GM23338 (cell line): ENCODE data around the gene AKIRIN1. TPM values are rescaled to one million over a fixed set of nuclear protein-coding genes. Genes with fewer than 3 reads are reported as not detected.
A peak's percentile ranks its signal among the peaks of the same experiment; 100 is the strongest.

Source experiments
- ATAC-seq: fragments of 200-7000 bp; cut with Tn5 transposase; 3 replicates; pipeline ENCODE4 v1.9.1; 2020
- DNase-seq: peaks from one replicate; pipeline ENCODE4 v3.0.0-alpha.2; 2015; ENCODE audit warnings: low spot score
- H2AFZ ChIP-seq: fragments of 200-600 bp; sonication (generic); 2 replicates; pipeline ENCODE4 v1.8.0; 2016; ENCODE audit warnings: antibody characterized with exemption, mild to moderate bottlenecking, moderate library complexity
- H3F3A ChIP-seq: fragments of 200-600 bp; sonication (generic); replicated peaks from 2 replicates; pipeline ENCODE4 v1.8.0; 2017; ENCODE audit warnings: antibody characterized with exemption, mixed run types, low read depth
- H3K27ac ChIP-seq: fragments of 200-600 bp; sonication (generic); 2 replicates; pipeline ENCODE4 v1.6.1; 2016; ENCODE audit warnings: low read depth
- H3K27me3 ChIP-seq: fragments of 200-600 bp; sonication (generic); 2 replicates; pipeline ENCODE4 v1.8.0; 2016; ENCODE audit warnings: mild to moderate bottlenecking, mixed run types, moderate library complexity; ENCODE audit not compliant: insufficient read depth
- H3K36me3 ChIP-seq: fragments of 200-600 bp; sonication (generic); 2 replicates; pipeline ENCODE4 v1.8.0; 2016; ENCODE audit warnings: mild to moderate bottlenecking; ENCODE audit not compliant: insufficient read depth
- H3K4me1 ChIP-seq: fragments of 200-600 bp; sonication (generic); 2 replicates; pipeline ENCODE4 v1.8.0; 2016; ENCODE audit warnings: mild to moderate bottlenecking, moderate library complexity; ENCODE audit not compliant: insufficient read depth
- H3K4me2 ChIP-seq: fragments of 200-600 bp; sonication (generic); 2 replicates; pipeline ENCODE4 v1.7.1; 2017; ENCODE audit warnings: mixed run types
- H3K4me3 ChIP-seq: fragments of 200-600 bp; sonication (generic); 2 replicates; pipeline ENCODE4 v1.6.1; 2016; ENCODE audit warnings: mixed run types
- H3K79me2 ChIP-seq: fragments of 200-600 bp; sonication (generic); replicated peaks from 2 replicates; pipeline ENCODE4 v1.8.0; 2017; ENCODE audit warnings: mild to moderate bottlenecking; ENCODE audit not compliant: insufficient read depth
- H3K9me2 ChIP-seq: fragments of 200-600 bp; sonication (generic); 2 replicates; pipeline ENCODE4 v1.8.0; 2017; ENCODE audit not compliant: insufficient read depth
- H4K20me1 ChIP-seq: fragments of 200-600 bp; sonication (generic); replicated peaks from 2 replicates; pipeline ENCODE4 v1.8.0; 2017; ENCODE audit warnings: mild to moderate bottlenecking; ENCODE audit not compliant: insufficient read depth
- H3K27ac Mint-ChIP-seq: 2 replicates; pipeline ENCODE4 v1.8.0; 2020; ENCODE audit warnings: inconsistent platforms, mild to moderate bottlenecking, moderate library complexity, mixed read lengths
- H3K27me3 Mint-ChIP-seq: 3 replicates; pipeline ENCODE4 v1.8.0; 2022; ENCODE audit warnings: low read depth, mild to moderate bottlenecking, moderate library complexity, mixed read lengths, inconsistent platforms; ENCODE audit not compliant: insufficient read depth, poor library complexity
- H3K36me3 Mint-ChIP-seq: 3 replicates; pipeline ENCODE4 v1.8.0; 2021; ENCODE audit warnings: low read depth, mild to moderate bottlenecking, inconsistent platforms, moderate library complexity, mixed read lengths
- H3K4me1 Mint-ChIP-seq: 3 replicates; pipeline ENCODE4 v1.8.0; 2020; ENCODE audit warnings: mild to moderate bottlenecking, inconsistent platforms, mixed read lengths
- H3K4me3 Mint-ChIP-seq: 3 replicates; pipeline ENCODE4 v1.8.0; 2021; ENCODE audit warnings: moderate library complexity, mild to moderate bottlenecking, inconsistent platforms, mixed read lengths
- H3K9me3 Mint-ChIP-seq: 3 replicates; pipeline ENCODE4 v1.8.0; 2020; ENCODE audit warnings: moderate library complexity, mild to moderate bottlenecking, inconsistent platforms, mixed read lengths
- CREB1 ChIP-seq: fragments of 250-450 bp; sonication (Bioruptor Pico); IDR thresholded peaks from 2 replicates; pipeline ENCODE4 v1.5.0; 2020; ENCODE audit warnings: low read depth, mild to moderate bottlenecking, moderate library complexity
- CTCF ChIP-seq, 2 experiments: fragments of 200-600 bp in 1 of 2; sonication (generic) in 1 of 2; conservative IDR thresholded peaks; 2 replicates each; pipeline versions ENCODE4 v1.5.1 to v1.6.1; 2016 to 2017; ENCODE audit warnings: antibody characterized with exemption in 2 of 2, low read depth in 2 of 2, mild to moderate bottlenecking in 2 of 2, moderate library complexity in 1 of 2
- EZH2phosphoT487 ChIP-seq: fragments of 200-600 bp; sonication (generic); IDR thresholded peaks from one replicate; pipeline ENCODE4 v1.8.1; 2018; ENCODE audit warnings: antibody characterized with exemption; ENCODE audit not compliant: unreplicated experiment
- NANOG ChIP-seq: IDR thresholded peaks from 2 replicates; pipeline ENCODE4 v1.6.1; 2016; ENCODE audit warnings: antibody characterized with exemption, borderline replicate concordance
- POLR2AphosphoS5 ChIP-seq: IDR thresholded peaks from 2 replicates; pipeline ENCODE4 v1.6.1; 2016; ENCODE audit warnings: antibody characterized with exemption, low read depth
- STAT1 ChIP-seq: IDR thresholded peaks from one replicate; pipeline ENCODE4 v1.6.1; 2016; ENCODE audit warnings: antibody characterized with exemption; ENCODE audit not compliant: unreplicated experiment
- ZNF114 ChIP-seq: fragments of 250-450 bp; sonication (Bioruptor Pico); IDR thresholded peaks from 2 replicates; pipeline ENCODE4 v1.5.0; 2020; ENCODE audit warnings: mild to moderate bottlenecking, moderate library complexity
- ZNF331 ChIP-seq: fragments of 250-450 bp; sonication (Bioruptor Pico); IDR thresholded peaks from 2 replicates; pipeline ENCODE4 v1.5.0; 2020; ENCODE audit warnings: low read depth, mild to moderate bottlenecking, moderate library complexity
- ZNF462 ChIP-seq: fragments of 250-450 bp; sonication (Bioruptor Pico); IDR thresholded peaks from 2 replicates; pipeline ENCODE4 v1.5.0; 2020; ENCODE audit warnings: mild to moderate bottlenecking, moderate library complexity
- polyA plus RNA-seq: library from polyadenylated mRNA; unstranded; fragments of >200 nt; fragmentation: Nextera tagmentation; extraction: Ambion mirVana; gene quantifications from 2 replicates; pipeline ENCODE4 v1.2.1, GENCODE V29; 2016
- total RNA-seq: library from RNA; depleted of rRNA; stranded (reverse); fragments of >200 nt; shearing (Covaris generic); gene quantifications from 2 replicates; pipeline ENCODE4 v1.2.3, GENCODE V29; 2014
- TF ChIP-seq, protein P1 (sequence below): IDR thresholded peaks from 2 replicates; pipeline ENCODE4 v1.6.1; 2016; ENCODE audit warnings: antibody characterized with exemption

AKIRIN1 gene
- total and polyA plus RNA-seq, 2 experiments from 2014 or later: 162 to 254 TPM

DNA sequence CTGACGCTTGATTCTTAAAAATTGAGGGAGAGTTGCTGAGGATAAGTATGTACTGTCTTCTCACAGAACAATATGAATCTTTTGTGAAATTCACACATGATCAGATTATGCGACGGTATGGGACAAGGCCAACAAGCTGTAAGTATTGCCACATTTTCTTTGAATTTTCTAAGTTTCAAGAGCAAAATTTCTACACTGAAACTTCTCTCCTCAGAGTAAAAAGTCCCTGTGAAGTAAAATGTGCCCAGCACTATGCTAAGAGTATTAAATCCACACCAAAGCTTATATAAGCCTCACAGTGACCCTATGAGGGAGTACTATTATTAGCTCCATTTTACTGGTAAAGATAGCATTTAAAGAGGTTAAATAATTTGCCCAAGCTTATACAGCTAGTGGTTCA, 12.2 kb downstream of the AKIRIN1 start (continued):
- TF ChIP-seq CTCF (conservative IDR thresholded peaks at IDR 0.05; ENCODE audit: low read depth in 2 of 2) (no peak), EZH2phosphoT487 (no peak), CREB1 (no peak), STAT1 (no peak)
- TF ChIP-seq, protein P1, sequence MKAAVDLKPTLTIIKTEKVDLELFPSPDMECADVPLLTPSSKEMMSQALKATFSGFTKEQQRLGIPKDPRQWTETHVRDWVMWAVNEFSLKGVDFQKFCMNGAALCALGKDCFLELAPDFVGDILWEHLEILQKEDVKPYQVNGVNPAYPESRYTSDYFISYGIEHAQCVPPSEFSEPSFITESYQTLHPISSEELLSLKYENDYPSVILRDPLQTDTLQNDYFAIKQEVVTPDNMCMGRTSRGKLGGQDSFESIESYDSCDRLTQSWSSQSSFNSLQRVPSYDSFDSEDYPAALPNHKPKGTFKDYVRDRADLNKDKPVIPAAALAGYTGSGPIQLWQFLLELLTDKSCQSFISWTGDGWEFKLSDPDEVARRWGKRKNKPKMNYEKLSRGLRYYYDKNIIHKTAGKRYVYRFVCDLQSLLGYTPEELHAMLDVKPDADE: no peak

GRCh38 chr1:39003794-39004193, 12.7 kb downstream of the AKIRIN1 start:
- Mint-ChIP-seq H3K27ac (peak overlapping the region; percentile 82), H3K4me3 (no peak overlapping the region)
- H3K27me3 ChIP-seq: no peaks in the 10 kb centered on the region
- TF ChIP-seq NANOG (no peak), ZNF462 (CRISPR knock-in tag) (no peak), ZNF114 (CRISPR knock-in tag) (no peak), CREB1 (no peak), POLR2AphosphoS5 (no peak), STAT1 (no peak), ZNF331 (CRISPR knock-in tag) (no peak), CTCF (conservative IDR thresholded peaks at IDR 0.05; ENCODE audit: low read depth in 2 of 2) (no peak)
- TF ChIP-seq, protein P1: no peak

More at GRCh38 chr1:39003794-39004193, 12.7 kb downstream of the AKIRIN1 start:
- H3K36me3 Mint-ChIP-seq: peaks cover 99% of the 10 kb centered on the region
- Histone ChIP-seq H2AFZ (no peak overlapping the region), H3K9me2 (no peaks in the 10 kb centered on the region), H3K36me3 (peaks cover 64% of the 10 kb centered on the region), H3K27ac (peak overlapping the region; percentile 90), H3K4me3 (no peak overlapping the region), H3K4me2 (no peak overlapping the region), H3F3A (peaks cover 34% of the 10 kb centered on the region), H4K20me1 (peaks cover 35% of the 10 kb centered on the region), H3K4me1 (peaks cover 83% of the 10 kb centered on the region), H3K79me2 (peaks cover 39% of the 10 kb centered on the region)
- DNase-seq (no peak), ATAC-seq (no peak)
- H3K9me3 Mint-ChIP-seq: no peaks in the 10 kb centered on the region
- H3K27me3 Mint-ChIP-seq: peaks cover 19% of the 10 kb centered on the region
- H3K4me1 Mint-ChIP-seq: peaks cover 73% of the 10 kb centered on the region
